AG20443 (cell line): Measurements from ENCODE around the gene AVP.

ENCODE experiments used
- DNase-seq: peaks from one replicate; pipeline ENCODE4 v3.0.0; 2012; ENCODE audit warnings: low spot score, mixed read lengths

AVP gene

DNA sequence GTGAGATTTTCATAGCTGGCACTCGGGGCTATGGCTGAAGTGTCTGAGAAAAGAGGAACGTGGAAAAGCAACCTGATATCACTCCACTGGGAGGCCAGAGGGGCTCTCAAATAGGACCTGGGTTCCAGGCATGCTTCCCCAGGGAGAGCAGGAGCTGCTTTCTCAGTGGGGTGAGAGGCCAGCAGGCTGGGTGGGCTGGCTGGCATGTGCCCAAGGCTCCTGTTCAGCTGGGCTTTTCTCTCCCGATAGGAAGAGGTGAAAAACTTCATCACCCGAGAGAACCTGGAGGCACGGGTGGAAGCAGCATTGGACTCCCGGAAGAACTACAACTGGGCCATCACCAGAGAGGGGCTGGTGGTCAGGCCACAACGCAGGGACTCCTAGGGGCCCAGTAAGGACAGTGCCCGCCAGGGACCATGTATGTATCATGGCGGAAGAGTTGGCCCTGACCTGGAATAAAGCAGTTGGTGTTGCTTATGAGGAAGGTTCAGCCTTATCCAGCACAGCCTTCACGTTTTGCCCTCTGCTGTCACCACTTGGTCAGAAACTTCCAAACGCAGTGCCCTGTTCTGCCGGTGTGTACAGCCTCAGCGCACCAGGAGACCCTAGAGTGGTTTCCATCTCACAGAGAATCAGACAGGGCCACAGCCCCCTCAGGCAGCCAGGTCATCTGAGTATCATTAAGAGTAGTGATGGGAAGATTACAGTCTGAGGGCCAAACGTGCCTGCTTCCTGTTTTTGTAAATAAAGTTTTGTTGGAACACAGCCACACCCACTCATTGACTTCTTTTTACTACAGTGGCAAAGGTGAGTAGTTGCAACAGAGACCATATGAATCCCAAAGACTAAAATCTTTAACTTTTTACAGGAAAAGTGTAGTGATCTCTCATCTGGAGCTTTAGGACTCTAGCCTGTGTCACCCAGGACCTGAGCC, 36.8 kb downstream of the AVP start:
- no peak for DNase-seq

- DNase-seq = no peak
Observed at GRCh38 chr20:3046677-3047462, 37.7 kb downstream of the AVP start.

DNA sequence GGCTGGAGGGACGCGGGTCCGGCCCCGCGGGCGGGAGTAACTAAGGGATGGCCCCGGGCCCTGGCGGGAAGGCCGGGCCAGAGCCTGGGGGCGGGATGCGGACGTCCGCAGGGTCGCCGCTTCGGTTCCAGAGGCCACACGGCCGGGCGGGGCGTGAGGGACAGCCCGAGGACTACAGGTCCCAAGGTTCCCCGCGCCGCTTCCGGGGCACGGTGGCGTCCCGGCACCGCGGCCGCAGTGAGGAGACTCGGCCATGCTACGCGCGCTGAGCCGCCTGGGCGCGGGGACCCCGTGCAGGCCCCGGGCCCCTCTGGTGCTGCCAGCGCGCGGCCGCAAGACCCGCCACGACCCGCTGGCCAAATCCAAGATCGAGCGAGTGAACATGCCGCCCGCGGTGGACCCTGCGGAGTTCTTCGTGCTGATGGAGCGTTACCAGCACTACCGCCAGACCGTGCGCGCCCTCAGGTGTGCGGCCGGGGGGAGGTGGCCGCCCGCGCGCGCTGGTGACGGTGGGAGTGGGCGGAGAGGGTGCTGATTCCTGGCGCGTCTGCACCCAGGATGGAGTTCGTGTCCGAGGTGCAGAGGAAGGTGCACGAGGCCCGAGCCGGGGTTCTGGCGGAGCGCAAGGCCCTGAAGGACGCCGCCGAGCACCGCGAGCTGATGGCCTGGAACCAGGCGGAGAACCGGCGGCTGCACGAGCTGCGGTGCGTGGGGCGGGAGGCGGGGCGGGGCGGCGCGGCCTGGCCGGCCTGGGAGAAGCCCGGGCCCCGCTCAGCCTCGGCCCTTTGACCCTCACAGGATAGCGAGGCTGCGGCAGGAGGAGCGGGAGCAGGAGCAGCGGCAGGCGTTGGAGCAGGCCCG, 38.5 kb downstream of the AVP start, which contains the start of gene MRPS26:
Gene MRPS26 (plus strand): TSS at position 237 of the 861 bp plus-strand sequence. CDS start 17 bp downstream, at position 254.
- peak; percentile 97 for DNase-seq

- DNase-seq = peak; percentile 88
Observed at GRCh38 chr20:3045042-3045815, 39.3 kb downstream of the AVP start.

DNA sequence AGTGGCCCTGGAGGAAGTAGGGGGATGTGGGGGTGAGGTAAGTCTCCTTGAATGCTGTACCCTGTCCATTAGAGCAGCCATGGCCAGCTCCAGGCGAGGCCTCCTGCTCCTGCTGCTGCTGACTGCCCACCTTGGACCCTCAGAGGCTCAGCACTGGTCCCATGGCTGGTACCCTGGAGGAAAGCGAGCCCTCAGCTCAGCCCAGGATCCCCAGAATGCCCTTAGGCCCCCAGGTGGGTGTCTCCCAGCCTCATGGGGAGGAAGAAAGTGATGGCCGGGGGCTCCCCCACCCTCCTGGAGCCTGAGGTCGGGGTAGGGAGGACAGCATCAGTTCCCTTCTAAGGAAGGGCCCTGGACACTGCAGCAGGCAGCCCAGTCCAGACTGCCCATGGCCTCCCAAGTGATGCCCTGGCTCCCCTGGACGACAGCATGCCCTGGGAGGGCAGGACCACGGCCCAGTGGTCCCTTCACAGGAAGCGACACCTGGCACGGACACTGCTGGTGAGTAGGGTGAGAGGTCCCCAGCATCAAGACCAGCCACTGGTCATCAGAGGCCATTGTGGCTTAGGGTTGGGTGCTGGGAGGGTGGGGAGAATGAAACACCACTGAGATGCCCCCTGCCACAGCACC, 40.1 kb downstream of the AVP start:
- no peak for DNase-seq

DNA sequence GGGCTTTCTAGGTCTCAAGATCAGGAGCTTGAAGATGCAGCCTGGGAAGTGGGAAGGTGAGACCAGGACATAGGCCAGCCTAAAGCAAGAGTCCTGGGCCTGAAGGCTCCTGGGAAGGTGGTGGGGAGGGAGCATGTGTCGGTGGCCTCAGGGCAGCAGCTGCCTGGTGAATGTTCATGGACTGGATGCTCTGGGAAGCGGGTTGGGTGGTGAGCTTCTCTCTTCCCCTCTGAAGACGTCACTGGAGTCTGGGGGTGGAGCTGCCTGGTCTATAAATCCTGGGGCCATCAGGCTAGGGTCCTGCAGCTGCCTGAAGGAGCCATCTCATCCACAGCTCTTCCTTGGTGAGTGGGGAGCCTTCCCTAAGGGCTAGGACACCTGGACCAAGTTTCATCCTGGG, 41.2 kb downstream of the AVP start, which contains the start of gene GNRH2:
Gene GNRH2 (plus strand): TSS at position 301 of the 400 bp plus-strand sequence. CDS start 793 bp downstream, outside the sequence.
- no peak for DNase-seq

GRCh38 chr20:3042625-3043024, 41.9 kb downstream of the AVP start:
- no peak for DNase-seq

GRCh38 chr20:3041854-3042409, 42.6 kb downstream of the AVP start:
- DNase-seq = no peak

DNA sequence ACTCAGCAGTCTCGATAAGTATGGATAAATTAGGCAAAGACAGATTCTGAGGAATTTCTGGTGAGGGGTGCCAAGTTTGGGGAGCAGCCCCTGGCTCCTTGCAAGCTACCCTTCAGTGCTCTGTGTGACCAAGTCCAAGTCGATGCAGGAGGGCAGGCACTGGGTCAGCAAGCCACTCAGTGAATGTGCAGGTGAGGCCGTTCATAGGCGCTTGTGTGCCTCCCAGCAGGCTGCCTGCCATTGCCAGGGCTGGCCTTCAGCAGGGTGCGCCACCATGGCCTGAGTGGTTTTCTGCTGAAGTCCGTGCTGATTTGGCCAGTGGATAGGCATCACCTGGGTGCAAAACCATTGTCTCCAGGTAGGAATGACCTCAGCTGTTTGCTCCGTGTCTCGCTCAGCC, 44.4 kb downstream of the AVP start:
- DNase-seq = no peak

GRCh38 chr20:3039426-3039825, 45.1 kb downstream of the AVP start:
- no peak for DNase-seq

GRCh38 chr20:3038454-3038853, 46.1 kb downstream of the AVP start:
- no peak for DNase-seq

- no peak for DNase-seq
Observed at GRCh38 chr20:3037654-3038053, 46.9 kb downstream of the AVP start.

- no peak for DNase-seq
Observed at GRCh38 chr20:3032624-3033023, 51.9 kb downstream of the AVP start.
